Measurements from ENCODE around the gene MSMO1.

DNA sequence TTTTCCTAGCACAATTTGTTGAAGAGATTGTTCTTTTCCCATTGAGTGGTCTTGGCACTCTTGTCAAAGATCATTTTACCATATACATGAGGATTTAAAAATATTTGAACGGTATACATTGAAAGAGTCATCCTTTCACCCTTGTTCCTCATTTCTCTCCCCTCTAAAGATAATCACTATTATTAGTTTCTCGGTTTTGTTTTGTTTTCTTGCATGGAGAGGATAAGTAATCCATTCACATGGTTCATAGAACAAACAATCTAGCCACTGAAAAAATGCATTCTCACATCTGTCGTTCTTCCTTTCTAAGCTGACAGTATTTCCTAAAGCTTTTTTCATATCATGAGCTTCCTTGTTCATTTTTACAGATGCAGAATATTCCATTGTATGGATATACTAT lies 39.2 kb upstream of the MSMO1 start:
- TF ChIP-seq POLR2A (IDR thresholded peaks at IDR 0.05; ENCODE audit: control extremely low read depth in 1 of 2, low read depth in 2 of 2, low read length in 2 of 2) (no peak), EZH2 (IDR thresholded peaks at IDR 0.05; ENCODE audit: low read depth, low read length, severe bottlenecking) (no peak), EP300 (IDR thresholded peaks at IDR 0.05; ENCODE audit: borderline replicate concordance in 1 of 2, low read depth in 2 of 2, low read length in 2 of 2) (no peak), POLR2AphosphoS5 (IDR thresholded peaks at IDR 0.05; ENCODE audit: low read depth, low read length) (no peak), SAP30 (IDR thresholded peaks at IDR 0.05; ENCODE audit: insufficient read depth, insufficient replicate concordance, low read length) (no peak), RAD21 (IDR thresholded peaks at IDR 0.05 in 1 of 2, conservative IDR thresholded peaks at IDR 0.05 in 1 of 2; ENCODE audit: low read depth in 2 of 2, low read length in 2 of 2) (no peak), SIN3A (conservative IDR thresholded peaks at IDR 0.05 in 1 of 2, IDR thresholded peaks at IDR 0.05 in 1 of 2; ENCODE audit: low read depth in 1 of 2, low read length in 2 of 2) (no peak), RBBP5 (IDR thresholded peaks at IDR 0.05; ENCODE audit: borderline replicate concordance, low read depth, low read length) (no peak), NRF1 (IDR thresholded peaks at IDR 0.05; ENCODE audit: low read depth, low read length) (no peak)
- TF ChIP-seq, protein P1, sequence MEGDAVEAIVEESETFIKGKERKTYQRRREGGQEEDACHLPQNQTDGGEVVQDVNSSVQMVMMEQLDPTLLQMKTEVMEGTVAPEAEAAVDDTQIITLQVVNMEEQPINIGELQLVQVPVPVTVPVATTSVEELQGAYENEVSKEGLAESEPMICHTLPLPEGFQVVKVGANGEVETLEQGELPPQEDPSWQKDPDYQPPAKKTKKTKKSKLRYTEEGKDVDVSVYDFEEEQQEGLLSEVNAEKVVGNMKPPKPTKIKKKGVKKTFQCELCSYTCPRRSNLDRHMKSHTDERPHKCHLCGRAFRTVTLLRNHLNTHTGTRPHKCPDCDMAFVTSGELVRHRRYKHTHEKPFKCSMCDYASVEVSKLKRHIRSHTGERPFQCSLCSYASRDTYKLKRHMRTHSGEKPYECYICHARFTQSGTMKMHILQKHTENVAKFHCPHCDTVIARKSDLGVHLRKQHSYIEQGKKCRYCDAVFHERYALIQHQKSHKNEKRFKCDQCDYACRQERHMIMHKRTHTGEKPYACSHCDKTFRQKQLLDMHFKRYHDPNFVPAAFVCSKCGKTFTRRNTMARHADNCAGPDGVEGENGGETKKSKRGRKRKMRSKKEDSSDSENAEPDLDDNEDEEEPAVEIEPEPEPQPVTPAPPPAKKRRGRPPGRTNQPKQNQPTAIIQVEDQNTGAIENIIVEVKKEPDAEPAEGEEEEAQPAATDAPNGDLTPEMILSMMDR (IDR thresholded peaks at IDR 0.05; ENCODE audit: control extremely low read depth in 1 of 3, insufficient read depth in 1 of 3, low read depth in 1 of 3, low read length in 3 of 3) = no peak
